Thoracic aorta (tissue), 2 donors: Measurements from ENCODE around the gene COL25A1. TPM values are rescaled to one million over a fixed set of nuclear protein-coding genes. Genes with fewer than 3 reads are reported as not detected.

ENCODE experiments used
- ATAC-seq: fragments of 150-250 bp; one replicate; pipeline ENCODE4 v1.8.0; 2017; ENCODE audit warnings: low read depth; ENCODE audit not compliant: insufficient number of reproducible peaks, low FRiP score
- DNase-seq: peaks from one replicate; pipeline ENCODE4 v3.0.0-alpha.2; 2020; ENCODE audit warnings: low spot score
- H3K27ac ChIP-seq, 2 donors: fragments of 200-600 bp; sonication (generic); 1 replicate in 1 of 2; 2 replicates in 1 of 2; pipeline ENCODE4 v1.5.1; 2016; ENCODE audit warnings: mild to moderate bottlenecking in 2 of 2, moderate library complexity in 2 of 2
- H3K27me3 ChIP-seq: fragments of 200-600 bp; sonication (generic); replicated peaks from 2 replicates; pipeline ENCODE4 v1.6.0; 2016; ENCODE audit warnings: mild to moderate bottlenecking; ENCODE audit not compliant: insufficient read depth
- H3K36me3 ChIP-seq: fragments of 200-600 bp; sonication (generic); one replicate; pipeline ENCODE4 v1.5.1; 2016
- H3K4me1 ChIP-seq, 2 donors: fragments of 200-600 bp; sonication (generic); 1 replicate in 1 of 2; 2 replicates in 1 of 2; pipeline versions ENCODE4 v1.5.1 to v1.6.0; 2016; ENCODE audit warnings: low read depth in 2 of 2, mild to moderate bottlenecking in 1 of 2; ENCODE audit not compliant: control insufficient read depth in 1 of 2
- H3K4me3 ChIP-seq: fragments of 200-600 bp; sonication (generic); 2 replicates; pipeline ENCODE4 v1.5.1; 2016; ENCODE audit warnings: mild to moderate bottlenecking
- H3K9me3 ChIP-seq: fragments of 200-600 bp; sonication (generic); 2 replicates; pipeline ENCODE4 v1.5.1; 2016
- total RNA-seq, 2 donors: library from RNA; depleted of rRNA; stranded (reverse); fragments of >200 nt; gene quantifications; one replicate each; pipeline versions ENCODE4 v1.1.0 to v1.2.3, GENCODE V29; 2016
- TF ChIP-seq, protein P1 (sequence below): fragments of 200-600 bp; sonication (generic); IDR thresholded peaks from one replicate; pipeline ENCODE4 v1.5.1; 2019; ENCODE audit warnings: antibody characterized with exemption

Gene COL25A1
- total RNA-seq, 2 donors from 2014 or later: 0.42 to 0.81 TPM

DNA sequence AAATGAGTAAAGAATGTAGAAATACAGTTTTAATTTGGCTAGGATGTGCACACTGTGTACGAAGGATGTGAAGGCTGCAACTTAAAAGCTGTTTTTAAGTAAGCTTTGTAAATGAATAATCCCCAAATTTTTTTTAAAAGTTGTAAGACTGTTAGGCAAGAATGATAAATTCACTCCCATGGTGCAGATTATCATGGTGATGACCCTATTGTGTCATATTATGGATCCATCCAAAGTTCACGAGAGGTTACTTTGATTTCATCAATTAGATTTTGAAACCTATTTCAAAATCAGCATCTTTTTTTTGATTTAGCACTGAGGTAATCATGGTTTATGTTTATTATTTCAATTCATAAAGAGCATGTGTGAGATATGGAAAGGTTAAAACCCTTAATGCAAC lies 476.7 kb downstream of the COL25A1 start:
- ATAC-seq: no peak
- Histone ChIP-seq H3K4me1 (peaks cover 0 to 7% of the 10 kb centered on the region in 2 donors), H3K27ac (no peak overlapping the region), H3K36me3 (no peaks in the 10 kb centered on the region), H3K9me3 (no peaks in the 10 kb centered on the region), H3K4me3 (no peak overlapping the region), H3K27me3 (no peaks in the 10 kb centered on the region)
- DNase-seq: no peak
- TF ChIP-seq, protein P1, sequence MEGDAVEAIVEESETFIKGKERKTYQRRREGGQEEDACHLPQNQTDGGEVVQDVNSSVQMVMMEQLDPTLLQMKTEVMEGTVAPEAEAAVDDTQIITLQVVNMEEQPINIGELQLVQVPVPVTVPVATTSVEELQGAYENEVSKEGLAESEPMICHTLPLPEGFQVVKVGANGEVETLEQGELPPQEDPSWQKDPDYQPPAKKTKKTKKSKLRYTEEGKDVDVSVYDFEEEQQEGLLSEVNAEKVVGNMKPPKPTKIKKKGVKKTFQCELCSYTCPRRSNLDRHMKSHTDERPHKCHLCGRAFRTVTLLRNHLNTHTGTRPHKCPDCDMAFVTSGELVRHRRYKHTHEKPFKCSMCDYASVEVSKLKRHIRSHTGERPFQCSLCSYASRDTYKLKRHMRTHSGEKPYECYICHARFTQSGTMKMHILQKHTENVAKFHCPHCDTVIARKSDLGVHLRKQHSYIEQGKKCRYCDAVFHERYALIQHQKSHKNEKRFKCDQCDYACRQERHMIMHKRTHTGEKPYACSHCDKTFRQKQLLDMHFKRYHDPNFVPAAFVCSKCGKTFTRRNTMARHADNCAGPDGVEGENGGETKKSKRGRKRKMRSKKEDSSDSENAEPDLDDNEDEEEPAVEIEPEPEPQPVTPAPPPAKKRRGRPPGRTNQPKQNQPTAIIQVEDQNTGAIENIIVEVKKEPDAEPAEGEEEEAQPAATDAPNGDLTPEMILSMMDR: no peak

DNA sequence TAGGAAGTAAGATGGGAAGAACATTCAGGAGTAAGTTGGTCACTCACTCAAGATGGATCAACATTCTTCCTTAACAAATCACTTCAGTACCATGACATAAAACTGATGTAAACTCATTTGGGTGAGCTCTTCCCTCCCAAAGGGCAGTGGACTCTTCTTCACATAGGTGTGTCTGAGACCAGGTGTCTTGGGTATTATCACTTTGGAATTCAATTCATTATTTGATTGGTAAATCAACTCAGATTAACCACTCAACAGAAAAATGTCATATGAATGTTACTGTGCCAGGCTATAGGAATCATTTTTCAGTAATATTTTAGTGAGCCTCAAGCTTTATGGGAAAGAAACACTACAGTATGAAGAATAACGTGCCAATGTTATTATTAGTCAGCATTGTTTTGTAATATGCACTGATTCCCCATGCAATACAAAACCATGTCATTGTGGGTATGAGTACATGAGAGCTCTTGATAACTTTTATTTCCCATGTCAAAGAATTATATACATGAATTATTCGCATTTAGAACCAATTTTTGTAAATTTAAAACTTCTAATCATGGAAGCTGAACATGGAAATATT lies 481.0 kb downstream of the COL25A1 start:
- DNase-seq: no peak
- H3K4me1 ChIP-seq: no peaks in the 10 kb centered on the region
- no peaks in the 10 kb centered on the region for H3K9me3 ChIP-seq
- H3K27ac ChIP-seq: no peak overlapping the region
- no peak overlapping the region for H3K4me3 ChIP-seq
- no peaks in the 10 kb centered on the region for H3K27me3 ChIP-seq
- TF ChIP-seq, protein P1: no peak
- no peak for ATAC-seq
- H3K36me3 ChIP-seq: no peaks in the 10 kb centered on the region

DNA sequence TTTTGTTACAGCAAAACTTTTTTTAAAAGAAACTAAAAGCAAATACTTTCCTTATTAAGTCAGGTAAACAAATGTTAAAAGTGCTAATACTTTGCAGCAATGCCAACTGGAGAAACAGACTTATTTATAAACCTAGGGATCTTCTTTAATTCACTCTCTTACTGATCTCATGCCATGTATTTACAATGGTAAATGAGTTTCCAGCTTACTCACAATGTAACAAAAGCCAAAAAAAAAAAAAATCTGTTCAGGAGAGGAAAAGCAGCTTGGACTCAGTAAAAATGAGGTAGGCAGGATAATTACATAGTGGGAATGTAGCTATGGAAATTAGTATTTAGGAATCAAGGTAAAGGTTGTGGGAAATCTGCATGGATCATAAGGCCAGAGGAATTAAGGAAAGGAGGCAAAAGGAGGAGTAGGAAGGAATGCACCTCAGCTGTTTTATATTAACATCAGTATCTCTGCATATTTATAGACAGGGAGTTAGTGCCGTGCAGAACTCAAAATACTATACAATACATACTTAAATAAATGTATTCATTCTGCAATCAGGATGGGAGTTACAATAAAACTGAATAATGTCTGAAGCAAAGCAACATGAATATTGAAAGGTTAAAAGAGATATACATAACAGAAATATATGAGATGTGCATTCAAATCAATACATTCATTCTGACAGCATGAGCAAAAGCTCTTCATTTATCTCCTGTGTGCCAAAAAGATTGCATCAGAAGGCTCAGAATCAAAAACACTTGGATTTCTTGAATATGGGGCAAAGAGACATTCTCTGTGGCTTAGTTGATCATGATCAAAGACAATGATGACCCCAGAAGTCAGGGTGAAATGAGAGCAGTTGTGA lies 481.7 kb downstream of the COL25A1 start:
- TF ChIP-seq, protein P1: no peak
- no peak for ATAC-seq

DNA sequence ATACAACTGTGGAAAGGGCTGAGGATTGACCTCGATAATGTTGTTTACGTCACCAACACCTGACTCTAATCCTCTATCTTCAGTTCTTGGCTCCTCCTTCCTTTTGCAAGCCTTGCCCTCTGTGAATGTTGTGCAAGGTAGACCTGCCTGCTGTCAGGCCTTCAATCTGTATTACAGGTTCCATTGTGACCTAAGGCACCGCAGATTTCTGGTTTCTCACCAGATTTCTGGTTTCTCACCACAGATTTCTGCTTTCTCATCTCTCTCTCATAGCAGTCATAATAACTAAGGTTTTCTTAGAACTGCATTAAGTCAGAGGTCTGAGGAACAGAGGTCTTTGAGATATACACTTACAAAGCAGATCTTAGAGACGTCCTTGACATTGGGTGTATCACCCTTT lies 488.1 kb downstream of the COL25A1 start:
- Histone ChIP-seq H3K27ac (no peak overlapping the region), H3K36me3 (no peaks in the 10 kb centered on the region), H3K4me1 (no peaks in the 10 kb centered on the region), H3K27me3 (no peaks in the 10 kb centered on the region), H3K4me3 (no peak overlapping the region), H3K9me3 (no peaks in the 10 kb centered on the region)
- no peak for DNase-seq
- TF ChIP-seq, protein P1: no peak
- no peak for ATAC-seq

More for the DNA sequence above, 481.7 kb downstream of the COL25A1 start:
- Histone ChIP-seq H3K4me1 (no peaks in the 10 kb centered on the region), H3K27ac (no peak overlapping the region), H3K9me3 (no peaks in the 10 kb centered on the region), H3K27me3 (no peaks in the 10 kb centered on the region), H3K36me3 (no peaks in the 10 kb centered on the region), H3K4me3 (no peak overlapping the region)
- DNase-seq: no peak

DNA sequence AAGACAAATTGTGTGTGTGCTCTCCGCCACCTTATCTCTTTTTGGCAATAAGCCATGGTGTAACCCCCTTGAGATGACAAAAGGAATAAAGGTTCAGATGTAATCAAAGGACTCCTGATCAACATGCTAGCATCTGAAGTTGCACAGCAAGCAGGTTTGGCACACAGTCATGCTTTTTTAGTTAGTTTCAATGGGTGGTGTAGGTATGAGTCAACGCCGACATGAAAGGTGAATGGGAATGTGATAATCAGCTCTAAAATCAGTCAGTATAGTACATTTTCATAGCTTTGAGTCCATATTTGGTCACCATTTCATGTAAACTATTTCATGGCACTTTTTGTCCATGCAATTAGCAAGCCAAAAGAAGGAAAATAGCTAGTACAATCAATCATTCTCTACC lies 489.2 kb downstream of the COL25A1 start:
- ATAC-seq (no peak), DNase-seq (no peak)
- no peak overlapping the region for H3K27ac ChIP-seq
- TF ChIP-seq, protein P1: no peak
- no peaks in the 10 kb centered on the region for H3K36me3 ChIP-seq
- no peaks in the 10 kb centered on the region for H3K4me1 ChIP-seq
- no peaks in the 10 kb centered on the region for H3K9me3 ChIP-seq
- no peak overlapping the region for H3K4me3 ChIP-seq
- no peaks in the 10 kb centered on the region for H3K27me3 ChIP-seq
